Epithelial cell of esophagus (primary cell): Measurements from ENCODE around the gene TOMM34.

Experiments used
- DNase-seq: peaks from one replicate; pipeline ENCODE4 v3.0.0; 2010; ENCODE audit warnings: low read depth
- H3K4me3 ChIP-seq: 2 replicates; pipeline ENCODE4 v1.5.1; 2011; ENCODE audit warnings: mild to moderate bottlenecking, low read length, control low read depth
- TF ChIP-seq, protein P1 (sequence below): IDR thresholded peaks from 2 replicates; pipeline ENCODE4 v1.5.1; 2011; ENCODE audit warnings: low read depth, mild to moderate bottlenecking, low read length, control low read depth, inconsistent platforms; ENCODE audit not compliant: insufficient read depth; ENCODE audit errors: missing control alignments

Gene TOMM34

DNA sequence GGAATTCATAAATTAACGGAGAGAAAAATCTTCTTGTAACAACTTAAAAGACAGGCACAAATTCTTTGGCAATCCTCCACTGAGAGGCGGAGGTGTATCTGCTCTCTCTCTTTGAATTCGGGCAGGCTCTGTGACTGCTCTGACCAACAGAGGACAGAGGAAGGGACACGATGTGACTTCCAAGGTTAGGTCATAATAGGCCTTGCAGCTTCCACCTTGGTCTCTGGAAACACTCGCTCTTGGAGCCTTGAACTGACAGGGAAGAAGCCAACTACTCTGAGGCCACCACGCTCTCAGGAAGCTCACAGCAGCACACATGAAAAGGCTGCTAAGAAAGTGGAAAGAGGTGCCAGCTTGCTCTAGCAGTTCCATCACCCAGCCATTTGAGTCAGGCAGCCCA is 14.9 kb downstream of the TOMM34 start:
- TF ChIP-seq, protein P1, sequence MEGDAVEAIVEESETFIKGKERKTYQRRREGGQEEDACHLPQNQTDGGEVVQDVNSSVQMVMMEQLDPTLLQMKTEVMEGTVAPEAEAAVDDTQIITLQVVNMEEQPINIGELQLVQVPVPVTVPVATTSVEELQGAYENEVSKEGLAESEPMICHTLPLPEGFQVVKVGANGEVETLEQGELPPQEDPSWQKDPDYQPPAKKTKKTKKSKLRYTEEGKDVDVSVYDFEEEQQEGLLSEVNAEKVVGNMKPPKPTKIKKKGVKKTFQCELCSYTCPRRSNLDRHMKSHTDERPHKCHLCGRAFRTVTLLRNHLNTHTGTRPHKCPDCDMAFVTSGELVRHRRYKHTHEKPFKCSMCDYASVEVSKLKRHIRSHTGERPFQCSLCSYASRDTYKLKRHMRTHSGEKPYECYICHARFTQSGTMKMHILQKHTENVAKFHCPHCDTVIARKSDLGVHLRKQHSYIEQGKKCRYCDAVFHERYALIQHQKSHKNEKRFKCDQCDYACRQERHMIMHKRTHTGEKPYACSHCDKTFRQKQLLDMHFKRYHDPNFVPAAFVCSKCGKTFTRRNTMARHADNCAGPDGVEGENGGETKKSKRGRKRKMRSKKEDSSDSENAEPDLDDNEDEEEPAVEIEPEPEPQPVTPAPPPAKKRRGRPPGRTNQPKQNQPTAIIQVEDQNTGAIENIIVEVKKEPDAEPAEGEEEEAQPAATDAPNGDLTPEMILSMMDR: no peak
- no peak overlapping the region for H3K4me3 ChIP-seq
- DNase-seq: no peak

DNA sequence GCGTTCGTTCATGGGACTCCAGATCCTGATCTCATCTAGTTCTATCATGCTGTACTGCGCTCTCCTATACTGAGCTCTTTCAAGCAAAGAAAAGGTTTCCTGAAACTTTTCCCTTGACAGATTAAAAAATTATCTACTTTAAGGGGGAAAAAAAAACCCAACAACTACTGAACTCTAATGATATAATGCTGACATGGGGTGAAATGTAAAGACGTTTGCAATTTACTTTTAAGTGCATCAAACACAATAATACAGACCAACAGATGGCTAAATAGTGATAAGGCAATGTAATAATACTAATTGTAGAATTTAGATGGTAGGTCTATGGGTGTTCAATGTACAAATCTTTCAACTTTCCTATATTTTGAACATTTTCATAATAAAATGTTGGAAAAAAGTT is 16.4 kb downstream of the TOMM34 start:
- H3K4me3 ChIP-seq: no peak overlapping the region
- TF ChIP-seq, protein P1: no peak
- DNase-seq: no peak

DNA sequence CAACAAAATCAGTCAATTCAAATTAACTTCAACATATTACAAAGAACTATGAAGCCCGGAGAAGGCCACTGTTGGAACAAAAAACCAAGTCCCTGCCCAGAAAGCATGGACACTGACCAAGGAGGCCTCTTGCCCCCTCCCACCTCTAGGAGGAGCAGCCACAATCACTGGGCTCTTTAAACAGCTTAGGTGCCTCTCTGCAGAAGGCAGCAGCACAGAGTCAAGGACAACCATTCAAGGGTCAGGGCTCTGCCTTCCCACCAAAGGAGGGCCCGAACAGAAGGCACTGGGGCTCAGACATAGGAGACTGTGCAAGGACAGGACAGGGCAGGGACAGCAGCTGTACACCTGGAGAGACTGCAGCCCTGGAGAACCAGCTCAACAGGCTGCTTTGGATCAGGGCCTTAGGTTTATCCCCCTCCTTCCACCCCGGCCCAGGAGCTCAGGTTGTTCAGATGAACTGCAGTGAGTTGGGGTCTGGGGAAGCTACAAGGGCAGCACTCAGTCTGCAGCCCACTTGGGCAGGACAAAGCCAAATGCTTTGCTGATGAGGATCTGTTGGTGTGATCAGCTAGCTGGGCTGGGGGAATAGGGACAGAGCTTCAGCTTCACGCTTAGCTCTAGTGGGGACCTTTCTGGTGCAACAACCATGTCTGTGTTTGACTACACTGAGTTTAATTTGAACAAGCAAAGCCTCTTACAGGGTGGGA is 17.8 kb downstream of the TOMM34 start:
- H3K4me3 ChIP-seq: no peak overlapping the region
- no peak for DNase-seq
- TF ChIP-seq, protein P1: peak; percentile 3

DNA sequence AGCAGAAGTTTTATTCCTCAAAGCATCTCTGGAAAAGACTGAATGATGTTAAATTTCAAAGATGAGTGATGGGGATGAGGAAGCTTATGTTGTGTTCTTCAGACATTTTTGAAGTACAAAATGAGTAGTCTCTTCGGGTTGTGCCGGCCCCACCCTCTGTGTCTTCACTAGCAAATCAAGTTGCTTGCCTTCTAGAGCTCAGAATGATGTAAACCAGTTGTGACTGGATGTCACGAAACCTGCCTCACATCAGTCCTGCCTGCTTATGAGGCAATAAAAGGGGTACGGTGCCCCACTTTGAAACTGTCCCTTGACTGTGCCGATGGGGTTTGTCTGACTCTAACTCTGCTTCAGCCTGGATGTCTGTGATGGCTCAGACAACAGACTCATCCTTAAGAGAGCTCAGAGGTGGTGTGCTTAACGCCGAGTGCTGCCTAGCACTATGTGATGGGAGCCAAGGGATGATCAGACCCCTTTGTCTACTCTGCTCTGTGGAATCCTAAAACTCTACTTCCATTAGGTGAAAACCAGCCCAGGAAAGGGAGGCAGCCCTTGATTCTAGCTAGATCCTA is 19.0 kb downstream of the TOMM34 start:
- TF ChIP-seq, protein P1: no peak
- DNase-seq: no peak
- no peak overlapping the region for H3K4me3 ChIP-seq

DNA sequence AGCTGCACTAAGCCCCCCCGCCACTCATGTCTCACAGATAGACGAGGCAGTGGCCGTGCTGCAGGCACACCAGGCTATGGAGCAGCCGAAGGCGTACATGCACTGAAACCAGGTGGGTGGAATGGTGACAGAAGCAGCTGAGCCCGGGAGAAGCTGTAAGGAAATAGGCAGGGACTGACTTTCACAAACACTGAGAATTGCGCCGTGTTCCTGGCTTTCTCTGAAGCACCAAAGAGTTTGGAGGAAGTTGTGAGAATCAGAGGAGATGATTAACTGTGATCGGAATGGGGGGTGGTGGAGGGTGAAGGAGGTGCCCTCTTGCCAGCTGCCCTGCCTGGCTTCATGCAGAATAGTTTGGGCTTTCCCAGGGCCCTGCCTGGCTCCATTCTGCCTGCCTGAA is 21.6 kb downstream of the TOMM34 start:
- peak; percentile 7 for DNase-seq
- no peak overlapping the region for H3K4me3 ChIP-seq
- TF ChIP-seq, protein P1: no peak

DNA sequence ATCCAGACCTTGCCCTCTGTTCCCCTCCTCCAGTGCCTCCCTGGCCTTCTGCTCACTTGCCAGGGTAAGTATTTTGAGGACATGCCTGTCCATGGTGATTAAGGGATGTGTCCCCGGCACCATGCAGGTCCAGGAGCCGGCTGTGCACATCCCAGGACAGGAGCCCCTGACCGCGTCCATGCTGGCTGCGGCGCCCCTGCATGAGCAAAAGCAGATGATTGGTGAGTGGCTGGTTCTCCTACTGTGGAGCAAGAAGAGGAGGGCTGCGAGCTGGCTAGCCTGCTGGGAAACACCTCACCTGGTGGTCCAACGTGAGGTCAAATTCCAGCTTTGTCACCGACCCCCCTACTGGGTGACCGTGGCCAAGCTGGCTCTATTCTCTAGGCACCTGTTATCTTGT is 23.7 kb downstream of the TOMM34 start:
- no peak overlapping the region for H3K4me3 ChIP-seq
- no peak for DNase-seq
- TF ChIP-seq, protein P1: no peak

DNA sequence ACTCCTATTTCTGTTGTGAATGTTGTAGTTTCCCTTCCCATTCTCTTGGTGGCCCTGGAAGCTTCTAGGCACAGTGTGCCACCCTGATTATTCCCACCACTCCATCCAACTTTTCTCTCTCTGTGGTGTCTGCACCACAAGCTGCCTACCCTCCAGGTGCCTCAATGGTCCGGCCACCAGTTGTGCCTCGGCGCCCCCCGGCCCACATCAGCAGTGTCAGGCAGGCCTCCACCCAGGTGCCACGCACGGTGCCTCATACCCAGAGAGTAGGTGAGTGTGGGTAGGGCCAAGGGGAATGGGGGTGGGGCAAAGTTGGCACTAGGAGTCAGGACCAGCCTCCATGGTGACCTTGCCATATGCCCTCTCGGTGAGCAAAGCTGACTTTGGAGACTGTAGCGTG is 27.3 kb downstream of the TOMM34 start:
- H3K4me3 ChIP-seq: no peak overlapping the region
- DNase-seq: no peak
- TF ChIP-seq, protein P1: no peak
